WTC11 (cell line): ENCODE data around the gene TACC2. TPM values are rescaled to one million over a fixed set of nuclear protein-coding genes. Genes with fewer than 3 reads are reported as not detected.

ENCODE experiments used
- ATAC-seq: fragments of 200-7000 bp; cut with Tn5 transposase; 2 replicates; pipeline ENCODE4 v1.10.0; 2021; ENCODE audit warnings: mild to moderate bottlenecking, moderate library complexity
- CTCF ChIA-PET: fragments of 300-600 bp; sonication (Branson Sonifier 250); formaldehyde crosslinking; loops from one replicate; lab custom pipeline; 2021; ENCODE audit warnings: antibody characterized with exemption; lab: Charles Lee
- POLR2A ChIA-PET: fragments of 350-600 bp; sonication (Branson Sonifier 250); formaldehyde crosslinking; loops from one replicate; lab custom pipeline; 2021; ENCODE audit warnings: antibody characterized with exemption; lab: Charles Lee
- DNase-seq: peaks from one replicate; pipeline ENCODE4 v3.0.0; 2021; ENCODE audit warnings: low spot score
- H3K27ac Mint-ChIP-seq: 2 replicates; pipeline ENCODE4 v1.8.0; 2021; ENCODE audit warnings: mixed read lengths
- H3K27me3 Mint-ChIP-seq: 2 replicates; pipeline ENCODE4 v1.8.0; 2021; ENCODE audit warnings: low read depth, mild to moderate bottlenecking, moderate library complexity, mixed read lengths
- H3K36me3 Mint-ChIP-seq: 2 replicates; pipeline ENCODE4 v1.8.0; 2021; ENCODE audit warnings: mixed read lengths
- H3K4me1 Mint-ChIP-seq: 2 replicates; pipeline ENCODE4 v1.8.0; 2022; ENCODE audit warnings: mixed read lengths
- H3K4me3 Mint-ChIP-seq: 2 replicates; pipeline ENCODE4 v1.8.0; 2021; ENCODE audit warnings: mild to moderate bottlenecking, moderate library complexity, mixed read lengths
- H3K9me3 Mint-ChIP-seq: 2 replicates; pipeline ENCODE4 v1.8.0; 2021; ENCODE audit warnings: mixed read lengths
- CREB1 ChIP-seq: sonication (generic); formaldehyde crosslinking; IDR thresholded peaks from 2 replicates; pipeline ENCODE4 v1.8.0; 2023; ENCODE audit warnings: mild to moderate bottlenecking, missing genetic modification reagents
- FOXK1 ChIP-seq: sonication (generic); formaldehyde crosslinking; IDR thresholded peaks from 2 replicates; pipeline ENCODE4 v1.8.0; 2022; ENCODE audit warnings: mild to moderate bottlenecking, moderate library complexity, missing genetic modification reagents
- NR1H2 ChIP-seq: sonication (generic); formaldehyde crosslinking; IDR thresholded peaks from 2 replicates; pipeline ENCODE4 v1.9.0; 2021; ENCODE audit warnings: mild to moderate bottlenecking, moderate library complexity, missing genetic modification reagents
- ZNF317 ChIP-seq: sonication (generic); formaldehyde crosslinking; IDR thresholded peaks from 2 replicates; pipeline ENCODE4 v1.8.1; 2023; ENCODE audit warnings: low read depth, mild to moderate bottlenecking, moderate library complexity, missing genetic modification reagents, borderline replicate concordance
- total RNA-seq: library from RNA; stranded (reverse); gene quantifications from 3 replicates; pipeline ENCODE4 v1.2.3, GENCODE V29; 2021
- TF ChIP-seq, protein P1 (sequence below): fragments of 250-450 bp; sonication (Bioruptor Pico); IDR thresholded peaks from 2 replicates; pipeline ENCODE4 v1.9.0; 2021; ENCODE audit warnings: mild to moderate bottlenecking
- TF ChIP-seq, protein P2 (sequence below): fragments of 250-450 bp; sonication (Bioruptor Pico); IDR thresholded peaks from 2 replicates; pipeline ENCODE4 v1.8.0; 2021; ENCODE audit warnings: mild to moderate bottlenecking
- TF ChIP-seq, protein P3 (sequence below): sonication (generic); formaldehyde crosslinking; IDR thresholded peaks from 2 replicates; pipeline ENCODE4 v1.8.1; 2023; ENCODE audit warnings: mild to moderate bottlenecking, missing genetic modification reagents
- TF ChIP-seq, protein P4 (sequence below): fragments of 250-450 bp; sonication (Bioruptor Pico); IDR thresholded peaks from 2 replicates; pipeline ENCODE4 v1.9.0; 2021; ENCODE audit warnings: mild to moderate bottlenecking
- TF ChIP-seq, protein P5 (sequence below): sonication (generic); formaldehyde crosslinking; IDR thresholded peaks from 2 replicates; pipeline ENCODE4 v1.8.1; 2022; ENCODE audit warnings: low read depth, mild to moderate bottlenecking, moderate library complexity, missing genetic modification reagents, borderline replicate concordance
- TF ChIP-seq, protein P6 (sequence below): fragments of 200-600 bp; IDR thresholded peaks from 2 replicates; pipeline ENCODE4 v1.8.0; 2022; ENCODE audit warnings: antibody characterized with exemption
- TF ChIP-seq, protein P7 (sequence below): sonication (generic); formaldehyde crosslinking; IDR thresholded peaks from 2 replicates; pipeline ENCODE4 v1.8.0; 2023; ENCODE audit warnings: missing genetic modification reagents
- TF ChIP-seq, protein P8 (sequence below): sonication (generic); formaldehyde crosslinking; IDR thresholded peaks from 2 replicates; pipeline ENCODE4 v1.8.0; 2022; ENCODE audit warnings: mild to moderate bottlenecking, missing genetic modification reagents

TACC2 gene
- total RNA-seq, 1 experiment from 2014 or later = 28.9 TPM

DNA sequence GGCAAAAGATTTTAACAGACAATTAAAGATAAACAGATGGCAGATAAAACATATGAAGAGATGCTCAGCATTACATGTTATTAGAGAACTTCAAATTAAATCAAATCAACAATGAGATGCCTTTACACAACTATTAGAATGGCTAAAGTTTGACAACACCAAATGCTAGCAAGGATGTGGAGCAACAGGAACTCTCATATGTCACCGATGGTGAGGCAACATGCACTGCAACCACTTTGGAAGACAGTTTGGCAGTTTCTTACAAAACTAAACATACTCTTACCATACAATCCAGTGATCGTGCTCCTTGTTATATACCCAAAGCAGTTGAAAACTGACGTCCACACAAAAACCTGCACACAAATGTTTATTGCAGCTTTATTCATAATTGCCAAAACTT lies 47.4 kb upstream of the TACC2 start (continued):
- TF ChIP-seq, protein P1, sequence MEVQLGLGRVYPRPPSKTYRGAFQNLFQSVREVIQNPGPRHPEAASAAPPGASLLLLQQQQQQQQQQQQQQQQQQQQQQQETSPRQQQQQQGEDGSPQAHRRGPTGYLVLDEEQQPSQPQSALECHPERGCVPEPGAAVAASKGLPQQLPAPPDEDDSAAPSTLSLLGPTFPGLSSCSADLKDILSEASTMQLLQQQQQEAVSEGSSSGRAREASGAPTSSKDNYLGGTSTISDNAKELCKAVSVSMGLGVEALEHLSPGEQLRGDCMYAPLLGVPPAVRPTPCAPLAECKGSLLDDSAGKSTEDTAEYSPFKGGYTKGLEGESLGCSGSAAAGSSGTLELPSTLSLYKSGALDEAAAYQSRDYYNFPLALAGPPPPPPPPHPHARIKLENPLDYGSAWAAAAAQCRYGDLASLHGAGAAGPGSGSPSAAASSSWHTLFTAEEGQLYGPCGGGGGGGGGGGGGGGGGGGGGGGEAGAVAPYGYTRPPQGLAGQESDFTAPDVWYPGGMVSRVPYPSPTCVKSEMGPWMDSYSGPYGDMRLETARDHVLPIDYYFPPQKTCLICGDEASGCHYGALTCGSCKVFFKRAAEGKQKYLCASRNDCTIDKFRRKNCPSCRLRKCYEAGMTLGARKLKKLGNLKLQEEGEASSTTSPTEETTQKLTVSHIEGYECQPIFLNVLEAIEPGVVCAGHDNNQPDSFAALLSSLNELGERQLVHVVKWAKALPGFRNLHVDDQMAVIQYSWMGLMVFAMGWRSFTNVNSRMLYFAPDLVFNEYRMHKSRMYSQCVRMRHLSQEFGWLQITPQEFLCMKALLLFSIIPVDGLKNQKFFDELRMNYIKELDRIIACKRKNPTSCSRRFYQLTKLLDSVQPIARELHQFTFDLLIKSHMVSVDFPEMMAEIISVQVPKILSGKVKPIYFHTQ (CRISPR knock-in tag) = no peak
- TF ChIP-seq, protein P2, sequence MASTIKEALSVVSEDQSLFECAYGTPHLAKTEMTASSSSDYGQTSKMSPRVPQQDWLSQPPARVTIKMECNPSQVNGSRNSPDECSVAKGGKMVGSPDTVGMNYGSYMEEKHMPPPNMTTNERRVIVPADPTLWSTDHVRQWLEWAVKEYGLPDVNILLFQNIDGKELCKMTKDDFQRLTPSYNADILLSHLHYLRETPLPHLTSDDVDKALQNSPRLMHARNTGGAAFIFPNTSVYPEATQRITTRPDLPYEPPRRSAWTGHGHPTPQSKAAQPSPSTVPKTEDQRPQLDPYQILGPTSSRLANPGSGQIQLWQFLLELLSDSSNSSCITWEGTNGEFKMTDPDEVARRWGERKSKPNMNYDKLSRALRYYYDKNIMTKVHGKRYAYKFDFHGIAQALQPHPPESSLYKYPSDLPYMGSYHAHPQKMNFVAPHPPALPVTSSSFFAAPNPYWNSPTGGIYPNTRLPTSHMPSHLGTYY = no peak
- TF ChIP-seq, protein P3, sequence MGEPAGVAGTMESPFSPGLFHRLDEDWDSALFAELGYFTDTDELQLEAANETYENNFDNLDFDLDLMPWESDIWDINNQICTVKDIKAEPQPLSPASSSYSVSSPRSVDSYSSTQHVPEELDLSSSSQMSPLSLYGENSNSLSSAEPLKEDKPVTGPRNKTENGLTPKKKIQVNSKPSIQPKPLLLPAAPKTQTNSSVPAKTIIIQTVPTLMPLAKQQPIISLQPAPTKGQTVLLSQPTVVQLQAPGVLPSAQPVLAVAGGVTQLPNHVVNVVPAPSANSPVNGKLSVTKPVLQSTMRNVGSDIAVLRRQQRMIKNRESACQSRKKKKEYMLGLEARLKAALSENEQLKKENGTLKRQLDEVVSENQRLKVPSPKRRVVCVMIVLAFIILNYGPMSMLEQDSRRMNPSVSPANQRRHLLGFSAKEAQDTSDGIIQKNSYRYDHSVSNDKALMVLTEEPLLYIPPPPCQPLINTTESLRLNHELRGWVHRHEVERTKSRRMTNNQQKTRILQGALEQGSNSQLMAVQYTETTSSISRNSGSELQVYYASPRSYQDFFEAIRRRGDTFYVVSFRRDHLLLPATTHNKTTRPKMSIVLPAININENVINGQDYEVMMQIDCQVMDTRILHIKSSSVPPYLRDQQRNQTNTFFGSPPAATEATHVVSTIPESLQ (CRISPR knock-in tag) = no peak
- TF ChIP-seq, protein P4, sequence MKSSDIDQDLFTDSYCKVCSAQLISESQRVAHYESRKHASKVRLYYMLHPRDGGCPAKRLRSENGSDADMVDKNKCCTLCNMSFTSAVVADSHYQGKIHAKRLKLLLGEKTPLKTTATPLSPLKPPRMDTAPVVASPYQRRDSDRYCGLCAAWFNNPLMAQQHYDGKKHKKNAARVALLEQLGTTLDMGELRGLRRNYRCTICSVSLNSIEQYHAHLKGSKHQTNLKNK (CRISPR knock-in tag) = no peak

DNA sequence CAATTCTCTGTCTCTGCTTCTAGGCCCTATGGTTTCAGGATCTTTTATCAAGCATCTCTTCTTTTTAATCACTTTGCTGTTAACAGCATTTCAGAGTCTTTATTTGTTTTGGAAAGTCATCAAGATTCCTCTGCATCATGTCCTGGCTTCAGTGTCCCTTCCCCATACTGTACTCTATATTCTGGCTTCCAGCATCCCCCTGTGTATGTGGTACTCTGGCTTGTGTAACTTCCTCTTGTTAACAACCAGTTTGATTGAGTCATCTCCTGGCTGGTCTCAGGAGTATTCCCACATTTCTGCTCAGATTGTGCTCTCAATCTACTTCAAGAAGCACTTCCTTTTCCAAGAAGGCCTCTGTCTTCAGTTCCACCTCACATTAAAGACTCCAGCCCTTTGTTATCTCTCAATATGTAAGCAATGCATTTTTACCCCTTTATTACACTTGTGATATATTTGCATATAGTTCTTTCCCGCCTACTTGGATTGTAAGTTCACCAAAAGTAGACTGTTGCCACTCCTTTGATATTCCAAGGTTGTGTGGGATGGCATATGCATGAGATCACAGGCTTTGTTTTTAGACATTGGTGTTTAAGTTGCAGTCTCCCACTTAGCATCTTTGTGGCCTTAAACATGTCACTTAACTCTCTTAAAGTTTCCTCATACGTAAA lies 46.1 kb upstream of the TACC2 start:
- ChIA-PET POLR2A (no interaction called here), CTCF (no interaction called here)
- Mint-ChIP-seq H3K27ac (no peak overlapping the region), H3K9me3 (peaks cover 6% of the 10 kb centered on the region; the same call in 1 of the 2 replicates), H3K4me3 (no peak overlapping the region), H3K36me3 (no peaks in the 10 kb centered on the region), H3K4me1 (no peaks in the 10 kb centered on the region), H3K27me3 (no peaks in the 10 kb centered on the region)
- no peak for TF ChIP-seq CREB1 (CRISPR knock-in tag)
- TF ChIP-seq ZNF317 = no peak
- TF ChIP-seq, protein P5, sequence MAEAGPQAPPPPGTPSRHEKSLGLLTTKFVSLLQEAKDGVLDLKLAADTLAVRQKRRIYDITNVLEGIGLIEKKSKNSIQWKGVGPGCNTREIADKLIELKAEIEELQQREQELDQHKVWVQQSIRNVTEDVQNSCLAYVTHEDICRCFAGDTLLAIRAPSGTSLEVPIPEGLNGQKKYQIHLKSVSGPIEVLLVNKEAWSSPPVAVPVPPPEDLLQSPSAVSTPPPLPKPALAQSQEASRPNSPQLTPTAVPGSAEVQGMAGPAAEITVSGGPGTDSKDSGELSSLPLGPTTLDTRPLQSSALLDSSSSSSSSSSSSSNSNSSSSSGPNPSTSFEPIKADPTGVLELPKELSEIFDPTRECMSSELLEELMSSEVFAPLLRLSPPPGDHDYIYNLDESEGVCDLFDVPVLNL = no peak
- TF ChIP-seq, protein P6, sequence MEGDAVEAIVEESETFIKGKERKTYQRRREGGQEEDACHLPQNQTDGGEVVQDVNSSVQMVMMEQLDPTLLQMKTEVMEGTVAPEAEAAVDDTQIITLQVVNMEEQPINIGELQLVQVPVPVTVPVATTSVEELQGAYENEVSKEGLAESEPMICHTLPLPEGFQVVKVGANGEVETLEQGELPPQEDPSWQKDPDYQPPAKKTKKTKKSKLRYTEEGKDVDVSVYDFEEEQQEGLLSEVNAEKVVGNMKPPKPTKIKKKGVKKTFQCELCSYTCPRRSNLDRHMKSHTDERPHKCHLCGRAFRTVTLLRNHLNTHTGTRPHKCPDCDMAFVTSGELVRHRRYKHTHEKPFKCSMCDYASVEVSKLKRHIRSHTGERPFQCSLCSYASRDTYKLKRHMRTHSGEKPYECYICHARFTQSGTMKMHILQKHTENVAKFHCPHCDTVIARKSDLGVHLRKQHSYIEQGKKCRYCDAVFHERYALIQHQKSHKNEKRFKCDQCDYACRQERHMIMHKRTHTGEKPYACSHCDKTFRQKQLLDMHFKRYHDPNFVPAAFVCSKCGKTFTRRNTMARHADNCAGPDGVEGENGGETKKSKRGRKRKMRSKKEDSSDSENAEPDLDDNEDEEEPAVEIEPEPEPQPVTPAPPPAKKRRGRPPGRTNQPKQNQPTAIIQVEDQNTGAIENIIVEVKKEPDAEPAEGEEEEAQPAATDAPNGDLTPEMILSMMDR = no peak
- no peak for TF ChIP-seq FOXK1 (CRISPR knock-in tag)
- no peak for TF ChIP-seq NR1H2 (CRISPR knock-in tag)
- TF ChIP-seq, protein P7, sequence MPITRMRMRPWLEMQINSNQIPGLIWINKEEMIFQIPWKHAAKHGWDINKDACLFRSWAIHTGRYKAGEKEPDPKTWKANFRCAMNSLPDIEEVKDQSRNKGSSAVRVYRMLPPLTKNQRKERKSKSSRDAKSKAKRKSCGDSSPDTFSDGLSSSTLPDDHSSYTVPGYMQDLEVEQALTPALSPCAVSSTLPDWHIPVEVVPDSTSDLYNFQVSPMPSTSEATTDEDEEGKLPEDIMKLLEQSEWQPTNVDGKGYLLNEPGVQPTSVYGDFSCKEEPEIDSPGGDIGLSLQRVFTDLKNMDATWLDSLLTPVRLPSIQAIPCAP (CRISPR knock-in tag) = no peak
- TF ChIP-seq, protein P8, sequence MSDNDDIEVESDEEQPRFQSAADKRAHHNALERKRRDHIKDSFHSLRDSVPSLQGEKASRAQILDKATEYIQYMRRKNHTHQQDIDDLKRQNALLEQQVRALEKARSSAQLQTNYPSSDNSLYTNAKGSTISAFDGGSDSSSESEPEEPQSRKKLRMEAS (CRISPR knock-in tag) = no peak
- ATAC-seq (no peak), DNase-seq (no peak)
